IgD-negative memory B cell (primary cell): ENCODE data around the gene SLC45A1. TPM values are rescaled to one million over a fixed set of nuclear protein-coding genes. Genes with fewer than 3 reads are reported as not detected.
A peak's percentile ranks its signal among the peaks of the same experiment; 100 is the strongest.

Source experiments
- H3K27ac Mint-ChIP-seq, 3 donors: one replicate each; pipeline ENCODE4 v1.8.0; 2020 to 2022; ENCODE audit warnings: mild to moderate bottlenecking in 3 of 3, mixed read lengths in 3 of 3, moderate library complexity in 1 of 3
- H3K27me3 Mint-ChIP-seq: one replicate; pipeline ENCODE4 v1.8.0; 2021; ENCODE audit warnings: mixed read lengths
- H3K36me3 Mint-ChIP-seq: one replicate; pipeline ENCODE4 v1.8.0; 2020; ENCODE audit warnings: mild to moderate bottlenecking, mixed read lengths
- H3K4me1 Mint-ChIP-seq, 3 donors: one replicate each; pipeline ENCODE4 v1.8.0; 2020 to 2022; ENCODE audit warnings: mixed read lengths in 3 of 3, mild to moderate bottlenecking in 1 of 3
- H3K4me3 Mint-ChIP-seq, 4 donors: one replicate each; pipeline ENCODE4 v1.8.0; 2020 to 2022; ENCODE audit warnings: mild to moderate bottlenecking in 4 of 4, mixed read lengths in 4 of 4, moderate library complexity in 3 of 4
- H3K9me3 Mint-ChIP-seq, 3 donors: one replicate each; pipeline ENCODE4 v1.8.0; 2020 to 2021; ENCODE audit warnings: mixed read lengths in 3 of 3, mild to moderate bottlenecking in 1 of 3
- polyA plus RNA-seq: library from polyadenylated mRNA; unstranded; fragments of 300-500 nt; fragmentation: Illumina TruSeq; gene quantifications from one replicate; pipeline ENCODE4 v1.2.3, GENCODE V29; 2021

The SLC45A1 gene
- polyA plus RNA-seq, 1 donor from 2014 or later, result 0.38 TPM

- peaks cover 0 to 2% (median 0%) of the 10 kb centered on the region in 3 donors for H3K4me1 Mint-ChIP-seq
- H3K4me3 Mint-ChIP-seq, result no peak overlapping the region
- no peaks in the 10 kb centered on the region for H3K9me3 Mint-ChIP-seq
- H3K27me3 Mint-ChIP-seq, result no peaks in the 10 kb centered on the region
- no peaks in the 10 kb centered on the region for H3K36me3 Mint-ChIP-seq
- H3K27ac Mint-ChIP-seq, result no peak overlapping the region
Observed at GRCh38 chr1:8360493-8361197, 42.7 kb downstream of the SLC45A1 start.

GRCh38 chr1:8361198-8361849 is 43.4 kb downstream of the SLC45A1 start:
- Mint-ChIP-seq H3K4me3 (no peak overlapping the region), H3K36me3 (no peaks in the 10 kb centered on the region), H3K4me1 (peaks cover 0 to 2% (median 0%) of the 10 kb centered on the region in 3 donors), H3K27ac (no peak overlapping the region), H3K27me3 (no peaks in the 10 kb centered on the region), H3K9me3 (no peaks in the 10 kb centered on the region)

GRCh38 chr1:8362701-8363101 is 44.8 kb downstream of the SLC45A1 start:
- no peaks in the 10 kb centered on the region for H3K27me3 Mint-ChIP-seq
- H3K36me3 Mint-ChIP-seq, result no peaks in the 10 kb centered on the region
- H3K4me1 Mint-ChIP-seq, result peaks cover 0 to 9% (median 4%) of the 10 kb centered on the region in 3 donors
- no peak overlapping the region for H3K27ac Mint-ChIP-seq
- H3K4me3 Mint-ChIP-seq, result no peak overlapping the region
- no peaks in the 10 kb centered on the region for H3K9me3 Mint-ChIP-seq

- Mint-ChIP-seq H3K36me3 (no peaks in the 10 kb centered on the region), H3K9me3 (no peaks in the 10 kb centered on the region), H3K27me3 (no peaks in the 10 kb centered on the region), H3K4me3 (no peak overlapping the region), H3K27ac (no peak overlapping the region), H3K4me1 (peaks cover 0 to 10% (median 4%) of the 10 kb centered on the region in 3 donors)
Observed at GRCh38 chr1:8363186-8363766, 45.4 kb downstream of the SLC45A1 start.

- Mint-ChIP-seq H3K27ac (no peak overlapping the region), H3K36me3 (no peaks in the 10 kb centered on the region), H3K9me3 (no peaks in the 10 kb centered on the region)
Observed at GRCh38 chr1:8363767-8364301, 45.9 kb downstream of the SLC45A1 start.

GRCh38 chr1:8364528-8365442 is 46.9 kb downstream of the SLC45A1 start:
- Mint-ChIP-seq H3K27me3 (no peaks in the 10 kb centered on the region), H3K4me3 (no peak overlapping the region), H3K36me3 (no peaks in the 10 kb centered on the region), H3K9me3 (no peaks in the 10 kb centered on the region), H3K4me1 (peaks cover 0 to 12% (median 10%) of the 10 kb centered on the region in 3 donors), H3K27ac (peak overlapping the region in 1 of 3 donors; percentile 25)

More at GRCh38 chr1:8363767-8364301, 45.9 kb downstream of the SLC45A1 start:
- Mint-ChIP-seq H3K4me3 (no peak overlapping the region), H3K27me3 (no peaks in the 10 kb centered on the region), H3K4me1 (peaks cover 0 to 10% (median 4%) of the 10 kb centered on the region in 3 donors)

- H3K36me3 Mint-ChIP-seq, result no peaks in the 10 kb centered on the region
- peak overlapping the region in 2 of 4 donors; percentile 17 to 39 for H3K4me3 Mint-ChIP-seq
- no peaks in the 10 kb centered on the region for H3K9me3 Mint-ChIP-seq
- peak overlapping the region; percentile 25 to 43 (median 39) for H3K27ac Mint-ChIP-seq
- H3K27me3 Mint-ChIP-seq, result no peaks in the 10 kb centered on the region
- peaks cover 0 to 19% (median 14%) of the 10 kb centered on the region in 3 donors for H3K4me1 Mint-ChIP-seq
Observed at GRCh38 chr1:8365661-8366362, 47.9 kb downstream of the SLC45A1 start.

- H3K4me1 Mint-ChIP-seq, result peaks cover 0 to 24% (median 15%) of the 10 kb centered on the region in 3 donors
- H3K27me3 Mint-ChIP-seq, result no peaks in the 10 kb centered on the region
- H3K27ac Mint-ChIP-seq, result peak overlapping the region in 2 of 3 donors; percentile 18 to 23
- no peaks in the 10 kb centered on the region for H3K9me3 Mint-ChIP-seq
- H3K36me3 Mint-ChIP-seq, result no peaks in the 10 kb centered on the region
- no peak overlapping the region for H3K4me3 Mint-ChIP-seq
Observed at GRCh38 chr1:8367571-8368194, 49.8 kb downstream of the SLC45A1 start.

- Mint-ChIP-seq H3K27me3 (no peaks in the 10 kb centered on the region), H3K4me1 (peaks cover 0 to 24% (median 15%) of the 10 kb centered on the region in 3 donors), H3K27ac (peak overlapping the region in 1 of 3 donors; percentile 21), H3K9me3 (no peaks in the 10 kb centered on the region), H3K36me3 (no peaks in the 10 kb centered on the region), H3K4me3 (no peak overlapping the region)
Observed at GRCh38 chr1:8368956-8369639, 51.2 kb downstream of the SLC45A1 start.

- H3K27ac Mint-ChIP-seq, result peak overlapping the region in 1 of 3 donors; percentile 66
- peaks cover 0 to 33% (median 15%) of the 10 kb centered on the region in 3 donors for H3K4me1 Mint-ChIP-seq
- no peaks in the 10 kb centered on the region for H3K36me3 Mint-ChIP-seq
- H3K9me3 Mint-ChIP-seq, result no peaks in the 10 kb centered on the region
- H3K27me3 Mint-ChIP-seq, result no peaks in the 10 kb centered on the region
- H3K4me3 Mint-ChIP-seq, result no peak overlapping the region
Observed at GRCh38 chr1:8370046-8370881, 52.4 kb downstream of the SLC45A1 start.

GRCh38 chr1:8370905-8371315 is 53.0 kb downstream of the SLC45A1 start:
- peak overlapping the region in 1 of 4 donors; percentile 73 for H3K4me3 Mint-ChIP-seq

GRCh38 chr1:8371372-8371991 is 53.6 kb downstream of the SLC45A1 start:
- peak overlapping the region in 2 of 3 donors; percentile 6 to 96 for H3K27ac Mint-ChIP-seq
- peak overlapping the region in 1 of 4 donors; percentile 43 for H3K4me3 Mint-ChIP-seq
- no peaks in the 10 kb centered on the region for H3K9me3 Mint-ChIP-seq
- H3K4me1 Mint-ChIP-seq, result peaks cover 7 to 40% (median 18%) of the 10 kb centered on the region in 3 donors
- H3K27me3 Mint-ChIP-seq, result no peaks in the 10 kb centered on the region
- peaks cover 2% of the 10 kb centered on the region for H3K36me3 Mint-ChIP-seq

More at GRCh38 chr1:8370905-8371315, 53.0 kb downstream of the SLC45A1 start:
- Mint-ChIP-seq H3K36me3 (no peaks in the 10 kb centered on the region), H3K9me3 (no peaks in the 10 kb centered on the region), H3K4me1 (peaks cover 3 to 34% (median 18%) of the 10 kb centered on the region in 3 donors), H3K27ac (peak overlapping the region in 2 of 3 donors; percentile 6 to 71), H3K27me3 (no peaks in the 10 kb centered on the region)
